Caco-2 (cell line): Measurements from ENCODE around the gene DAPK1. TPM values are rescaled to one million over a fixed set of nuclear protein-coding genes. Genes with fewer than 3 reads are reported as not detected.
A peak's percentile ranks its signal among the peaks of the same experiment; 100 is the strongest.

Experiments
- BruUV-seq: library from RNA; stranded (reverse); fragments of 400-500 nt; replicated peaks from 2 replicates; lab custom pipeline; 2021; lab: Mats Ljungman, UMichigan
- CTCF ChIA-PET: fragments of 300-600 bp; sonication (Branson Sonifier 250); formaldehyde crosslinking; loops from one replicate; lab custom pipeline; 2022; ENCODE audit warnings: antibody characterized with exemption; lab: Charles Lee
- POLR2A ChIA-PET: fragments of 300-600 bp; sonication (Branson Sonifier 250); formaldehyde crosslinking; loops from one replicate; lab custom pipeline; 2022; ENCODE audit warnings: antibody characterized with exemption; lab: Charles Lee
- DNase-seq, 2 experiments: peaks; one replicate each; pipeline versions ENCODE4 v3.0.0 to v3.0.0-alpha.2; 2020 to 2022
- H3K27me3 ChIP-seq: replicated peaks from 2 replicates; pipeline ENCODE4 v1.6.0; 2011; ENCODE audit warnings: low read length; ENCODE audit not compliant: control insufficient read depth, insufficient read depth
- H3K36me3 ChIP-seq: 2 replicates; pipeline ENCODE4 v1.5.1; 2011; ENCODE audit warnings: low read length; ENCODE audit not compliant: control insufficient read depth, insufficient read depth
- H3K4me1 ChIP-seq: fragments of 250-450 bp; sonication (Bioruptor Pico); 2 replicates; pipeline ENCODE4 v1.5.1; 2020; ENCODE audit warnings: mild to moderate bottlenecking
- H3K4me3 ChIP-seq: 2 replicates; pipeline ENCODE4 v1.5.1; 2011; ENCODE audit warnings: low read depth, mild to moderate bottlenecking, control low read depth, low read length
- H3K9me3 ChIP-seq: fragments of 250-450 bp; sonication (Bioruptor Pico); 2 replicates; pipeline ENCODE4 v1.5.1; 2020; ENCODE audit warnings: mild to moderate bottlenecking, moderate library complexity
- H3K27ac Mint-ChIP-seq: one replicate; pipeline ENCODE4 v1.8.0; 2022; ENCODE audit warnings: mixed read lengths; ENCODE audit not compliant: unreplicated experiment
- H3K27me3 Mint-ChIP-seq: one replicate; pipeline ENCODE4 v1.8.0; 2022; ENCODE audit warnings: mixed read lengths; ENCODE audit not compliant: insufficient read depth, unreplicated experiment
- H3K36me3 Mint-ChIP-seq: one replicate; pipeline ENCODE4 v1.8.0; 2022; ENCODE audit warnings: mild to moderate bottlenecking, mixed read lengths; ENCODE audit not compliant: insufficient read depth, unreplicated experiment
- H3K4me1 Mint-ChIP-seq: one replicate; pipeline ENCODE4 v1.8.0; 2022; ENCODE audit warnings: low read depth, mixed read lengths; ENCODE audit not compliant: unreplicated experiment
- H3K4me3 Mint-ChIP-seq: one replicate; pipeline ENCODE4 v1.8.0; 2022; ENCODE audit warnings: mild to moderate bottlenecking, moderate library complexity, mixed read lengths; ENCODE audit not compliant: unreplicated experiment
- H3K9me3 Mint-ChIP-seq: one replicate; pipeline ENCODE4 v1.8.0; 2022; ENCODE audit warnings: mixed read lengths; ENCODE audit not compliant: unreplicated experiment
- intact Hi-C: fragments of 100-400 bp; cut with micrococcal nuclease; formaldehyde crosslinking; loops from one replicate; pipeline ENCODE4 v1.10.0; 2022; ENCODE audit not compliant: unreplicated experiment
- total RNA-seq: library from RNA; stranded (reverse); gene quantifications from 2 replicates; pipeline ENCODE4 v1.2.3, GENCODE V29; 2022
- TF ChIP-seq, protein P1 (sequence below), 2 experiments: fragments of 200-600 bp in 1 of 2; IDR thresholded peaks; 1 replicate in 1 of 2; 2 replicates in 1 of 2; pipeline versions ENCODE4 v1.5.1 to v1.8.0; 2011 to 2022; ENCODE audit warnings: antibody characterized with exemption in 1 of 2, control low read depth in 1 of 2, inconsistent platforms in 1 of 2, low read depth in 1 of 2, low read length in 1 of 2, mild to moderate bottlenecking in 1 of 2, moderate library complexity in 1 of 2; ENCODE audit not compliant: insufficient read depth in 1 of 2, severe bottlenecking in 1 of 2, unreplicated experiment in 1 of 2

Gene DAPK1
- total RNA-seq, 1 experiment from 2014 or later: 79.2 TPM

- Mint-ChIP-seq H3K27me3 (no peaks in the 10 kb centered on the region), H3K36me3 (peaks cover 23% of the 10 kb centered on the region), H3K27ac (no peak overlapping the region), H3K4me1 (no peaks in the 10 kb centered on the region), H3K9me3 (no peaks in the 10 kb centered on the region), H3K4me3 (no peak overlapping the region)
- H3K27me3 ChIP-seq: no peaks in the 10 kb centered on the region
- H3K36me3 ChIP-seq: no peaks in the 10 kb centered on the region; the same call in 1 of the 2 replicates
- POLR2A ChIA-PET: no interaction called here
- BruUV-seq: no TSS peak
- no peak for DNase-seq
- no peaks in the 10 kb centered on the region for H3K4me1 ChIP-seq
- CTCF ChIA-PET: interaction anchor here (1.1 kb wide), 1 partner anchor 42 kb away, joined by 4 read pairs; the partner anchor contains the start of gene CTSL
- H3K9me3 ChIP-seq: no peaks in the 10 kb centered on the region
- intact Hi-C loops: loop anchor here (5.0 kb wide), 1 partner anchor 43 kb away; the partner anchor contains the start of gene CTSL
- TF ChIP-seq, protein P1, sequence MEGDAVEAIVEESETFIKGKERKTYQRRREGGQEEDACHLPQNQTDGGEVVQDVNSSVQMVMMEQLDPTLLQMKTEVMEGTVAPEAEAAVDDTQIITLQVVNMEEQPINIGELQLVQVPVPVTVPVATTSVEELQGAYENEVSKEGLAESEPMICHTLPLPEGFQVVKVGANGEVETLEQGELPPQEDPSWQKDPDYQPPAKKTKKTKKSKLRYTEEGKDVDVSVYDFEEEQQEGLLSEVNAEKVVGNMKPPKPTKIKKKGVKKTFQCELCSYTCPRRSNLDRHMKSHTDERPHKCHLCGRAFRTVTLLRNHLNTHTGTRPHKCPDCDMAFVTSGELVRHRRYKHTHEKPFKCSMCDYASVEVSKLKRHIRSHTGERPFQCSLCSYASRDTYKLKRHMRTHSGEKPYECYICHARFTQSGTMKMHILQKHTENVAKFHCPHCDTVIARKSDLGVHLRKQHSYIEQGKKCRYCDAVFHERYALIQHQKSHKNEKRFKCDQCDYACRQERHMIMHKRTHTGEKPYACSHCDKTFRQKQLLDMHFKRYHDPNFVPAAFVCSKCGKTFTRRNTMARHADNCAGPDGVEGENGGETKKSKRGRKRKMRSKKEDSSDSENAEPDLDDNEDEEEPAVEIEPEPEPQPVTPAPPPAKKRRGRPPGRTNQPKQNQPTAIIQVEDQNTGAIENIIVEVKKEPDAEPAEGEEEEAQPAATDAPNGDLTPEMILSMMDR (IDR thresholded peaks at IDR 0.05; ENCODE audit: insufficient read depth in 1 of 2, low read depth in 1 of 2, low read length in 1 of 2, severe bottlenecking in 1 of 2, unreplicated experiment in 1 of 2): no peak
- no peak overlapping the region for H3K4me3 ChIP-seq
These were observed 186.3 kb downstream of the DAPK1 start for GRCh38 chr9:87683751-87684626.

DNA sequence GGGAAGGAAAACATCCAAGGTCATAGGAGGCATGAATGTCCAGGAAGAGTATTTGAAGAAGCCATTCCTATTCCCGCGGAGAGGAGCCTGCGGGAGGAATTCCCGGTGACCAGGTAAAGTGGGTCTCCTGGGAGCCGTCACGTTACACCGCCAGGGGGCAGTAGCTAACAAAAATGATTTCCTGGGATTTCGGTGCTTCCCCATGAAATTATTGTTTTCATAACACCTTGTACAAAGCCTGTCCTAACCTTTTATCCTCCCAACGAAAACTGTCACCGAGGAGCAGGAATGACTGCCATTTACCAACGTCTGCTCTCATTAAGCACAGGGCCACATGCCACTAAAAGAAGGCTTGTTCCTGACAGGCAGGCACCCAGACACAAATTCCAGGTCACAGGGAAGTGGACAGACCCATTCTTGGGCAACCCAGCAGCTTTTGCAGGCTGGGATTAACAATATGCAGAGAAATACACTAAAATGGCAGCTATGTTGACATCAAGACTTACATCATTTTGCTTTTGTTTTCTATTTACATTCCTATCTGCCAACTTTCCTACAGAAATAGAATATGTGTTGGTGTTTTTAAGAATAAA lies 187.1 kb downstream of the DAPK1 start:
- POLR2A ChIA-PET: interaction anchor here (0.5 kb wide), 1 partner anchor 41 kb away, joined by 3 read pairs; no protein-coding TSS in a partner anchor
- no peaks in the 10 kb centered on the region for H3K9me3 Mint-ChIP-seq
- Histone ChIP-seq H3K4me1 (no peaks in the 10 kb centered on the region), H3K27me3 (no peaks in the 10 kb centered on the region), H3K36me3 (no peaks in the 10 kb centered on the region; the same call in 1 of the 2 replicates), H3K9me3 (no peaks in the 10 kb centered on the region), H3K4me3 (no peak overlapping the region)
- H3K27me3 Mint-ChIP-seq: no peaks in the 10 kb centered on the region
- no peak overlapping the region for H3K4me3 Mint-ChIP-seq
- intact Hi-C loops: loop anchor here (5.0 kb wide), 1 partner anchor 43 kb away; the partner anchor contains the start of gene CTSL
- CTCF ChIA-PET: interaction anchor here (1.1 kb wide), 1 partner anchor 42 kb away, joined by 4 read pairs; the partner anchor contains the start of gene CTSL
- no peaks in the 10 kb centered on the region for H3K4me1 Mint-ChIP-seq
- BruUV-seq: no TSS peak
- H3K36me3 Mint-ChIP-seq: peaks cover 23% of the 10 kb centered on the region
- H3K27ac Mint-ChIP-seq: no peak overlapping the region
- peak in 1 of 2 experiments; percentile 53 for DNase-seq
- TF ChIP-seq, protein P1 (IDR thresholded peaks at IDR 0.05; ENCODE audit: insufficient read depth in 1 of 2, low read depth in 1 of 2, low read length in 1 of 2, severe bottlenecking in 1 of 2, unreplicated experiment in 1 of 2): peak; percentile 39 to 57

DNA sequence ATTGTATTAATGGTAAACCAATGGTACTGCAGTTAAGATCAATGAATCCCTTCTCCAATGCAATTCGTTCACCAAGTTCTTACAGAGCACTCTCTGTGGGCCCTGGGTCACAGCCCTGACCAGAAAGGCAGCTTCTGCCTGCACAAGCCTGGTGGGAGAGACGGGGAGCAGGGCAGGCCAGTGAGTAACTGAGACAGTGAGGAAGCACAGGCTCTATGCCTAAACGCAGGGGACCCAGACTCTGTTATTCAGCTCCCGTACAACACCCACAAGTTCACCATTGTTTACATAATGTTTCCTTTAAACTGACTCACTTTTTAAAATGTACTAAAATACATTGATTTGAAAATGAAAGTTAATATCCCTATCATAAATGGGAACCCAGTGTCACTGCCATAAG lies 187.8 kb downstream of the DAPK1 start:
- POLR2A ChIA-PET: no interaction called here
- no TSS peak for BruUV-seq
- no peaks in the 10 kb centered on the region for H3K27me3 ChIP-seq
- no peaks in the 10 kb centered on the region for H3K27me3 Mint-ChIP-seq
- H3K27ac Mint-ChIP-seq: no peak overlapping the region
- H3K36me3 ChIP-seq: no peaks in the 10 kb centered on the region; the same call in 1 of the 2 replicates
- no peak for DNase-seq
- H3K4me3 ChIP-seq: no peak overlapping the region
- no peaks in the 10 kb centered on the region for H3K4me1 ChIP-seq
- CTCF ChIA-PET: interaction anchor here (1.1 kb wide), 1 partner anchor 41 kb away, joined by 4 read pairs; the partner anchor contains the start of gene CTSL
- intact Hi-C loops: no loop called here
- no peaks in the 10 kb centered on the region for H3K9me3 Mint-ChIP-seq
- H3K36me3 Mint-ChIP-seq: peaks cover 28% of the 10 kb centered on the region
- TF ChIP-seq, protein P1 (IDR thresholded peaks at IDR 0.05; ENCODE audit: insufficient read depth in 1 of 2, low read depth in 1 of 2, low read length in 1 of 2, severe bottlenecking in 1 of 2, unreplicated experiment in 1 of 2): no peak
- no peaks in the 10 kb centered on the region for H3K9me3 ChIP-seq
- H3K4me3 Mint-ChIP-seq: no peak overlapping the region
- H3K4me1 Mint-ChIP-seq: no peaks in the 10 kb centered on the region
